NCI-H2196 treated with DMSO at 0.1 percent for 48 hours (cell line): ENCODE results near the gene IKBKE.

ENCODE experiments used
- DNase-seq: peaks from one replicate; lab custom pipeline; 2025; ENCODE audit not compliant: unreplicated experiment; lab: John Stamatoyannopoulos, UW

IKBKE gene

GRCh38 chr1:206469933-206470691 lies at the start of gene IKBKE:
IKBKE (plus strand) TSS chr1:206470476; CDS start chr1:206473228, 2,752 bp downstream.
- DNase-seq, result no peak

DNA sequence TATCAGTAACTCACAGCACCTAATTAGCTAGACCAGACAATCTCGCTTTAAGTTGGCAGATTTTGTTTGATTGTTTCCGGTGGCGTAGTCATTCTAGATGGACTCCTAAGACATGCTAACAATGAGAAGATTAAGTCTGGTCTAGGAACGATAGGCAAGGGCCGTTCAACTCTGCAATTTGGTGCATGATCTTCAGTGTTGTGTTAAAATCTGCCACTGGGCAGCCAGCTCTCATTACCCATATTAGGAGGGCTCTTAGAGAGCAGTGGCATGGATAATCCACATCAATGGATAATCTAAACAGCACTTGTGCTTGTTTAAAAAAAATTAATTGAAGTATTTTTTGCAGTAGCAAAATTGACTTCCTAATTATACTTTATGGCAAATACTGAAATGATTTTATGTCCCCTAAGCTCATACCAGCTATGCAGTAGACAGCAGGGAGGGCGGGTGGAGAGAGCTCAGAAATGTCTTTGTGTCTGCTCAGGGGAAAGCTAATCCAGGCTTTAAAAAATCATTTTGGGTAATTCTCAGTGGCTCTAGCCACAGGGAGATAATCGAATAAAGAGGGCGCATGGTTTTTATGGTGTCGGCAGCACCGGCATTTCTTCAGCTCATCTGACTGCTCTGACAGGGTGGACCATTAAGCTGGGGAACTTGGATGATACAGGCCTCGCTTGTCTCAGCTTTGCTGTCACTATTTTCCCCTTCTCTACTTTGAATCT lies 48.5 kb upstream of the IKBKE start:
- no peak for DNase-seq

DNA sequence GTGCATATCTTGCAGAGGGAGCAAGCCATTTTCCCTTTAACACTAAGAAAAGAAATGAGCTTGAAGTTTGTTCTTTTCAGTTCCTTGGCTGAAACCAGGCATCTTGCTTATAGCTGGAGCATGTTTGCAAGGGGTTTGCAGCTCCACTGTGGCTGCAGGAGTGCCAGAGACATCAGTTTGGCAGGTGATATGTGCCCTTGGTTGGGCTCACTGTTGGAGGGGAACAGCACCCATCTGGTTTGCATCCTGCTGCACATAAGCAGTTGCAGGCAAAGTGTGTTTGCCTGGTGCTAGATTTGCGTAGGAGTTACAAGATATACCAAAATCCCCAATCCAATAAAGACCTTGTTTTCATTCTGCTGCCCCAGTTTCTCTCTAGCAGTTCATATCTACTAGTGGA lies 47.8 kb upstream of the IKBKE start:
- DNase-seq, result no peak

- DNase-seq, result no peak
These were observed 43.0 kb upstream of the IKBKE start for GRCh38 chr1:206427291-206427690.

GRCh38 chr1:206429421-206429820 lies 40.9 kb upstream of the IKBKE start:
- DNase-seq, result no peak

DNA sequence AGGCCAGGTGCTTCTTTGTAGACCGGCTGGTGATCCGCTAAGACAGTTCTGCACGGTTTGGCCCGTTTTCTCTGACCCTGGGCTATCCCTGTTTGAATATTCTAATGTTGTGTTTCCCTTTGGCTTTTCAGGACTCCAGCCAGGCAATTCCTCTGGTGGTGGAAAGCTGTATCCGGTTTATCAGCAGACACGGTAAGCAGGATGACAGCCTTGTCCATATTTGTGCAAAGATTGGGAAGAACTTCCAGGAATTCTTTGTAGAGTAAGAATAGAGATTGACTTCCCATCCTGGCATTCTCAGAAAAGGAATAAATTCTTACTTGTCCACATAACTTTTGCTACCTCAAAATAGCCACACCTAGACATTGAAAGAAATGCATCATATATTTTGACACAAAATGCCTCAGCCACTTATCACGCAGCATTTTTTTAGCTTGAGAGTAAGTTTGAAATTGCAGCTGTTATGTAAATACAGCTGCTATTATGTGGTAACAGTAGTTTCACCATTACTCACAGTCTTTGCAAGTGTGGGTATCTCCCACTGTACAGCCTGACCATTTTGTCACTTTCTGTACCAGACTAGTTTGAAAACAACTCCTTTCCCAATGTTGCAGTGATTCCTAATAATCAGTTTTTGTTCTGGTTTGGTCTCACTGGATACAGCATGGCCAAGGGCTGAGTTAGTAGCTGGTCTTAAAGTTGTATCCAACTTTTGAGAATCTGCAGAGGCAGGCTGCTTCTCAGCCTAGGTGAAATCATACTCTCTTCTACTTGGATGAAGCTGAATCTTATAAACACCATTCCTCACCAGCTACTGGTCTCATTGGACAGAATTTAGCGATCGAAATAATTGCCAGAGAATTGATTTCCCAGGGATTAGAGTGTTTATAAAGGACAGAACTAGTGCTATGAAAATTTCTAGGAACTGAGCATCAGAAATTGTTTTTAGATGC lies 40.0 kb upstream of the IKBKE start:
- DNase-seq, result no peak

DNA sequence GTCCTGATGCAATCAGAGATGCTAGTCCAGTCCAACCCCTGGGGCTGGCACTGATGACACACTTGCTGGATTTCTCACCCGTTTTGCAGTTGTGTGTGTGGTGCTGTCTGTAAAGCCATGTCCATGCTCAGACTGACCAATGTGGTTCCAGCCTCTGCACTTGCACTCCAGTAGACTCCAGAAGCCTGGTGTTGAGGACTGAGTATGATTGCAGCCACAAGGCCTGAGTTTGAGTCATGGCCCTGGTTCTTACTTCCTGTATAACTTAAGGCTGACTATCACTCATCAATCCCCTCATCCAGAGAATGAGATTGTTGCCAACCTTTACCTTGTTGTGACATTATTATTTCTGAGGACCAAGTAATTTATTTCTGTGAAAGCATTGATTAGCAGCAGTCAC lies 34.8 kb upstream of the IKBKE start:
- no peak for DNase-seq

- no peak for DNase-seq
These were observed 31.7 kb upstream of the IKBKE start for GRCh38 chr1:206438554-206438953.

DNA sequence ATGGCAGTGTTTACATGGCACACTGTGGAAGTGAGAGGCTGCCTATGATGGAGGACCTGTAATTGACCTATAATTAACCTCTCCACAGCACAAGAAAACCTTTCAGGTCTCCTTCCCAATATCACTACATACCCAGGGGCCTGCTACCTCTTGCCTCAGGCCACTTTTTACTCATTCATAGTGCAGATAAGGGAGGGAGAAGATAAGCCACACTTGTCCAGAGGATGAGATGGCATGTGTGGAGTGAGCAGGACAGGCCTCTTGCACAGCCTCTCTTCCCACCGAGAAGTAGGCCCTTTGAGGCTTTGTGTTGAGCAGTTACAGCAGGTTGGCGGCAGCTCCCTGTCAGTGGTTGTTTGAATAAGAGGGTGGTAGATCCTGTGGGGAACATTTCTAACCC lies 31.1 kb upstream of the IKBKE start:
- DNase-seq, result no peak

- no peak for DNase-seq
These were observed 28.8 kb upstream of the IKBKE start for GRCh38 chr1:206441336-206441967.

DNA sequence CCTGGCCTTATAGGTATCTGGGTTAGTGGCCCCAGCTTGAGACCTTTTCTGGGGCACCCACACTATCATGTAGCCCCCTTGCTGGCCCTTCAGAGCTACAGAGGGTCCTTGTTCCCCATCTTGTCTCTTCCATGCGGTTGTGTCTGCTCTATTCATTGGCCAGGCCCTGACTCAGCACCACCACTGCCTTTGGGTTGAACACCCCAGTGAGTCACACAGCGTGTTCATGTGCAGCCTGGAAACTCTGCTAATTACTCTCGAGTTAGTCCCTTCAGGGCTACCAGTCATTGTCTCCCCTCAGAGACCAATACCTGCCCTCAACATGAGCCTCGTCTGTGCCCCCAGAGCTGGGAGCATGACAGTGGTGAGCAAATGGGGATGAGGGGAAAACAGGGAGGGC lies 28.2 kb upstream of the IKBKE start:
- no peak for DNase-seq

DNA sequence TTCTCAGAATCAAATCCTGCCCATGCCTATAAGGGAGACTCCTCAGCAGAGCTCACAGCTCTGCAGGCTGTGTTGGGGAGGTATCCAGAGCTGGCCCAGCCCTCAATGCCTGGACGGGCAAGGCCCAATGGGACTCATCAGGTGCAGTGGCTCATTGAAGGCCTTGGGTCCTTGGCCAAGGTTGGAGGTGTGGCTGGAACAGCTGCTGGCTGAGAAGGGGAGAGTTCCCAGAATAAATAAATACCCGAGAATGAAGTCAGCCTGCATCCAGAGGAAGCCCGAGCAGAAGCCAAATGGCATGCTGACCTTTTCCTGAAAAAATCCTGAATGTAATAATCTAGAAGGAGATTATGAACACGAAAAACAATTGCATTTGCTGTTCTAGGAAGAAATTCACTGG lies 25.2 kb upstream of the IKBKE start:
- DNase-seq, result no peak

- DNase-seq, result no peak
These were observed 24.3 kb upstream of the IKBKE start for GRCh38 chr1:206445911-206446356.

GRCh38 chr1:206446688-206447421 lies 23.4 kb upstream of the IKBKE start:
- no peak for DNase-seq

DNA sequence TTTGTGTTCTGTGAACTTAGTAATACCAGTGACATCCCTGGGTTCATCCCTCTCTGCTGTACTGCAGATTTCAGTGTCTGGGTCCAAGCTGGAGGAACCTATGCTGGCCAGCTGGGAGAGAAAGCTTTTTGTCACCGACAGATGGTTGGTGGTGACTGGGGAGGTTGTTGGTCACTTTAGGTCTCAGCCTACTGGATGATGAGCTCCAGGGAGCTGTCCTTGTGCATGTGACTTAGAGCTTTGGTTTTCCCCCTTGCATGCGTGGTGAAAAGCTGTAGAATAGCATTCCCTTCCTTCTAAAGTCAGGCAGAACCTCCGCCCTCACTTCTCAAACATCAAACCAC lies 22.9 kb upstream of the IKBKE start:
- DNase-seq, result no peak

DNA sequence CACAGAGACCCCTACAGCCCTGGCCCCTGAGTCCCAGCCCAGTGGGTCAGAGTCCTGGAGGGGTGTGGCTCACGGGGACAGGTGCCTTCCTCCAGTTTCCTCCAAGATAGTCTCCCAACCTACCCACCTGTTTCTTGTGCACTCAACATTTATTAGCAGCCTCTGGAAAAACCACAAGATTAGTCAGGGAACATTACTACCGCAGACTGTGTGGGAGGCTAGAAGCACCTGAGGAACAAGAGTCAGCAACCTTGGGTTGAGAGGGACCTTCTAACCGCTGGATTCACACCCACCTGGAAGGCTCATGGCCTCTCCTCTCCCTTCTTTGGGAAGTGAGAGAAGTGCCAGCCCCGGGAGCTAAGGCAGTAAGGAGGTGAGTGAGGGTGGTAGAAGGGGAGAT lies 22.5 kb upstream of the IKBKE start:
- no peak for DNase-seq

DNA sequence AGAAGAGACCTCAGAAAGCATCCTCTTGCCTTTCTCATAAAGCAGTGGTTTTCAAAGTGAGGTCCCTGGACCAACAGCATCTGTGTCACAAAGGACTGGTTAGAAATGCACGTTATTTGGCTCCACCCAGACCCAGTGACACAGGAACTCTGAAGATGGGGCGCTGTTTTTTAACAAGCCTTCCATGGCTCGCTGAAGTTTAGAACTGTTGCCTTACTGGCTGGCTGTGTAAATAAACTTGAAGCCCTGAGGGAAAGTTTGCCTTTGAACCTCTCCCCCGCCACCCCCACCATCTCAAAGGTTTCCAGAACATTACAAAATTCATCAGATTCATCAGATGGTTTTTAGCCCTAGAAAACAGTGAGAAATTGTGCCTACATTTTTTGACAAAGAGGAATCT lies 21.8 kb upstream of the IKBKE start:
- DNase-seq, result no peak

GRCh38 chr1:206449565-206449964 lies 20.7 kb upstream of the IKBKE start:
- DNase-seq, result no peak

GRCh38 chr1:206450281-206450680 lies 20.0 kb upstream of the IKBKE start:
- no peak for DNase-seq

DNA sequence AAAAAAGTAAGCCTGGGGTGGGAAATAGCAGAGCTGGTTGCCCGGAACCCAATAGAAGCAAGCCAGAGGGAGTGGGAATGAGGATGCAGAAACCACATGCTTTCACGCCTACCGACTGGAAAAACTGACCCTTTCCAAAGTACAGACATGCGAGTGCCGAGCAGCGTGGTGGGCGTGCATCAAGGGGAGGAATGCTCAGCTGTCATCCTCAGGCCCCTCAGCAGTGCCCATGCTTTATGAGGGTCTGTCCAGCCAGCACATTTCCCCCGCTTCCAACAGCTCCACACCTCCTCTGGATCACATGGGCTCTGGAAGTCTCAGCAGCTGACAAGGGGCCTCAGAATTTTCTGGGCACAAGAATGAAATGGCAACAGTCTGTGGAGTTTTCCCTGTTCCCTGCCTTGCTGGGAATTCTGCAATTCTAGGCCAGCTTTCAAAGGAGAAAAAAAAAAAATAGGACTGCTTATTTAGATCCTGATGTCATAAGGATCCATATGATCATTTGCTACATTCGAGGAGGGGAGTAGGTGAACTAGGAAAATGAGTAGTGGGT lies 19.1 kb upstream of the IKBKE start:
- no peak for DNase-seq
